ENCODE data around the gene OR51Q1. TPM values are rescaled to one million over a fixed set of nuclear protein-coding genes. Genes with fewer than 3 reads are reported as not detected.

Gene OR51Q1
- total RNA-seq, 1 donor = not detected

DNA sequence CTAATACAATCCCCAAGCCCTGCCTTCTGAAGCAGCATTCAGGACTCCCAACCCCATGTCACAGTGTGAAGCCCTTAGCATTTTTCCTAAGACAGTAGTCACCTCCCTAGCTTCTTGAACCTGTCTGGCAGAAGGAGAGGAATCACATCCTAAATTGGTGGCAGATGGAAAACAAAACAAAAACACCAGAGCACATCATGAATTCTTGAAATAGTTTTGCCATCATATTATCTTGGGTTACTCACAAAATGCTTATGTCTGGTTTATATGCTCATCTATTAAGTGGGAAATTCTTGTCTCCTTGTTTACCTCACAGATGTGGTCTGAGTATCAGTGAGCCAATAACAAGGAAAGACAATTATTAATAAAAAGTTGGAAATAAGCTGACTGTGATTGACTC, 23.0 kb upstream of the OR51Q1 start:
- TF ChIP-seq CTCF (IDR thresholded peaks at IDR 0.05; ENCODE audit: insufficient read depth, low read depth, low read length) = no peak
- H3K4me3 ChIP-seq (ENCODE audit: low read depth, low read length) = no peak overlapping the region
- no peak for DNase-seq (ENCODE audit: low read depth)

DNA sequence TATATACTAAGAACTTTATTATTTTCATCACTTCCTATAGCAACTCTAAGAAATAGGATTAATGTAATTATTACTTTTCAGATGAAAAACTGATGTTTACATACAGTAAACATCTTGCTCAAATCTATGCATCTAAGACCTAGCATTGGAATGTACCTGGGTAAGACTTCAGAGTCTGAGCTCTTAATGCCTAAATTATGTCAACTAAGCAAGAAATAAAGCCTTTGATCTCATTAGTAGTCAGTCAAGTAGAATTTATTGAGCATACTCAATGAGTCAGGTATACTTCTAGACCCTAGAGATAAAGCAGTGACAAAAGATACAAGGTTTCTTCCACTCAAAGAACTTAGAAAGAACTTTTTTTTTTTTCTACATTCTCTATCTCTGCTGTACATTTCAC, 16.7 kb upstream of the OR51Q1 start:
- no peak for DNase-seq (ENCODE audit: low read depth)
- no peak for TF ChIP-seq CTCF (IDR thresholded peaks at IDR 0.05; ENCODE audit: insufficient read depth, low read depth, low read length)
- H3K4me3 ChIP-seq (ENCODE audit: low read depth, low read length) = no peak overlapping the region

- TF ChIP-seq CTCF (IDR thresholded peaks at IDR 0.05; ENCODE audit: insufficient read depth, low read depth, low read length) = no peak
- DNase-seq (ENCODE audit: low read depth) = no peak
- no peak overlapping the region for H3K4me3 ChIP-seq (ENCODE audit: low read depth, low read length)
Measured at GRCh38 chr11:5420993-5421392, 918 bp upstream of the OR51Q1 start.

DNA sequence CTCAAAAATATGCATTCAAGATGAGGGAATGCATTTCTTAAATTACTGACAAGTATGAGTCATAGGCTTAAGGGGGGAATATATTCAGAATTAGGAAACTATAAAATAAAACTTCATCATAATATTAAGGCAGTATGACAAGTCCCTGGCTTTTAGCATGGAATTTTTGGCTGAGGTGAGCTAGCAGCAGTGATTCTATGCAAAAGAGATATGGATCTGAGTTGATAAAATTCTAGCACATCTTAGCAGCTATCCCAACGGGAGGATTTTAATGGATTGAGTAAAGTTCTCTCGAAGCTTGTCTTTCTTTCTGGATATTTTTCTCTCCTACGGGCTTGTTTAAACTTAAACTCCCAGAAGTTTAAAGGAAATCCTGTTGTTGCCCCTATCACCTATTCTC, 1.2 kb downstream of the OR51Q1 start:
- DNase-seq (ENCODE audit: low read depth) = no peak
- no peak for TF ChIP-seq CTCF (IDR thresholded peaks at IDR 0.05; ENCODE audit: insufficient read depth, low read depth, low read length)
- no peak overlapping the region for H3K4me3 ChIP-seq (ENCODE audit: low read depth, low read length)

DNA sequence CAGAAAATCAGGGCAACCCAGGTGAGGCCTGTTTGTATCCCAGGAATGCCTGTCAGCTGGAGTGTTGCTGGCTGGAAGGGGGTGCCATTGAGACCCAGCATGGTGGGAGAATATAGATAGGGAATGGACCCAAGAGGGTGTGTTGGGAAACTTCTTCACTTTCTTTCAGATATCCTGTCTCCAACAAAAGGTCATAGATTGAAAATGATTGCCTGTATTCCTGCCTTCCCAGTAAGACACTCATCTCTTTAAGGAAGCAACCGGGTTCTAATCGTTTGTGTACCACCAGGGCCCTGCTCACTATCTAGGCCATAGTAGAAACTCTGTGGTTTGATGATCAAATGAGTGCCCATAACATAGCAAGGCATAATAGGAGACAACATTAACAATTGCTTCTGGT, 19.5 kb downstream of the OR51Q1 start, which contains the start of gene OR51I1:
TSS of gene OR51I1 (minus strand) at position 101 of the 400 bp plus-strand sequence. CDS start at position 101, 0 bp downstream.
- no peak for DNase-seq (ENCODE audit: low read depth)
- no peak for TF ChIP-seq CTCF (IDR thresholded peaks at IDR 0.05; ENCODE audit: insufficient read depth, low read depth, low read length)
- H3K4me3 ChIP-seq (ENCODE audit: low read depth, low read length) = no peak within 1 kb of the TSS

GRCh38 chr11:5443835-5444393, 22.0 kb downstream of the OR51Q1 start:
- no peak for TF ChIP-seq CTCF (IDR thresholded peaks at IDR 0.05; ENCODE audit: insufficient read depth, low read depth, low read length)
- H3K4me3 ChIP-seq (ENCODE audit: low read depth, low read length) = no peak overlapping the region
- no peak for DNase-seq (ENCODE audit: low read depth)

GRCh38 chr11:5449023-5449422, 27.1 kb downstream of the OR51Q1 start, which contains the start of gene OR51I2:
OR51I2 (plus strand) TSS chr11:5449323; CDS start chr11:5453489, 4,166 bp downstream.
- no peak for DNase-seq (ENCODE audit: low read depth)
- no peak within 1 kb of the TSS for H3K4me3 ChIP-seq (ENCODE audit: low read depth, low read length)
- no peak for TF ChIP-seq CTCF (IDR thresholded peaks at IDR 0.05; ENCODE audit: insufficient read depth, low read depth, low read length)
